CD4-positive, alpha-beta T cell treated with Interferon gamma for 1 hour (primary cell): ENCODE data around the gene WBP11.
A peak's percentile ranks its signal among the peaks of the same experiment; 100 is the strongest.

ENCODE experiments used
- DNase-seq: peaks from one replicate; pipeline ENCODE4 v3.0.0-alpha.2; 2020

Gene WBP11

DNA sequence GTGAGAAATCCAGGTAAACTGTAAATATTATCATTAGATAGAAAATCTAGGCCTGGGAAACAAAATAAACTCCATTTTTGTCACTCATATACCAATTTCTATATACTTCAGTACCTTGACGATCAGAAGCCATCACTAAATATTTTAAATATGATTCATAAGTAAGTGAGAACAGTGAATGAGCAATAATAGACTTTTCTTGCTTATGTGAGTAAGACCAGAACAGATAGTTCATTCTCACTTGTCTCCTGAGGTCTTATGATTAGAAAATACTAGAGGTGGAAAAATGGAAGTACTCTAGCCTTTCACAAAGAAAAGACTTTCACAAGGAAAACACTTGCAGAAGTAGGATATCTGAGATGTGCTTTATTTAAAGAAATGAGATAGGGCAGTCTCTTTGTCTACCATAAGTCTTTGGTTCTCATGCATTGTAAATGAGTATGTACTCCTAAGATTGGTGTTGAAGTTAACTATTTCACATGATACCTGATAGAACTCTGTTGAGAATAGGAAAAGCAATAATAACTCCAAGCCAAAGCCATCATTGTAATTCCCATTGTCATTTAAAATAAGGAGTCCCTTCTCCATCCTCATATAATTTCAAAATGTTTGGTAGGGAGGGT lies 20.8 kb upstream of the WBP11 start:
- no peak for DNase-seq

DNA sequence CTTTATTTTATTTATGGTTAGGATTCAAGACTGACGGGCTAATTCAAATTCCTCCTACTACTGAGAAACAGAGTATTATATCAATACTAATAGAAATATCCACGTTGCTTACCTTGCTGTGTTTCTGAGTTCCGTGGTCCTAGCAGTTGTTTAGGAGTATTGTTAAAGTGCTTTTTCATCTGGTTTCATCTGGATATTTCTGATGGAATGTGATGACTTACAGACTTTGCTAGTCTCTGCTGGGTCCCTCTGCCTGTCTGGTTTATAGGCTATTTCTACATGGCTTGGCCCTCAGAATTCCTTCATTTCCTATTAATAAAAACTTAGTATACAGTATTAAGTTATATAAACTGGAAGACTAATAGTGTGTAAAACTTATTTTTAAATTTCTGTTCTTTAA lies 10.7 kb upstream of the WBP11 start, which contains the start of gene SMCO3:
SMCO3 (minus strand) TSS at position 169 of the 400 bp plus-strand sequence. CDS start 7,502 bp downstream, outside the sequence.
- no peak for DNase-seq

DNA sequence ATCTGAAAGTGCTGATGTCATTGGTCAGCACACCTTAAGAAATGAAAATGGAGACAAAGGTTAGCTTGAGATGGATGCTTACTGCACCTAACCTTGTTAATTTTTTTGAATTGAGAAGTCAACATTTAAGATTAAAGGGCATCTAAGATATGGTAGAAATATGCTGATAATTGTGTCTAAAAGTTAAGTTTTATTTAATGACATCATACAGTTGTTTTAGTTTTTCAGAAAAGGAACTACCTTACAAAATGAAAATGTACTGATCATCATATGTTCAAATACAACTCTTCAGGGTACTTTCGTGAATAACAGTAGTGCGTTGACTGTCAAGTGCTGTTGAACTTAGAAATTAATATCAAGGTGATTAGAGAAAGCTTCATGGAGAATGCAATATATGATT lies 8.2 kb upstream of the WBP11 start:
- DNase-seq = no peak

DNA sequence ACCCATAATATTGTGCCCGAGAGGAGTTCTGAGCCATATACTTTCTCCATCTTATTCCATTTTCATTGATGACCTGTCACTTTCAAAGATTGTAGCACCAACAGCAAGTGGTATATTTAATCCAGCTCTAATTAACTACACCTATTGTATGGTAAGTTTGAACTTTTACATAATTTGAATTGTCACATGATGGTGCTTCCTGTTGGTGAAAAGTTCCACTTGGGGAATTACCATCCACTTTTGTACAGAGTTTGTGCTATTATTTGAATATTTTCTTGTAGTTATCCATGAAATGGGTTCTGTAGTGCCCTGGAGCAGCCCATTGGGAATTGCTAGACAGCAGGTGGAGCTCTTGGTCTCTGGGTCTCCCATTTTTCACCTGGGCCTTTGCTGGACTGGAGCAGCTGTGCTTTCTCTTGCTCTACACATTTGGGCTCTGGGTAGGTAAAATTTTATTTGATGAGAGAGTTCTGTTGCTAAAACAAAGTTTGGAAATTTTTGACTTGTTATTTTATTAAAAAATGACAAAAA lies 7.7 kb upstream of the WBP11 start:
- DNase-seq = no peak

DNA sequence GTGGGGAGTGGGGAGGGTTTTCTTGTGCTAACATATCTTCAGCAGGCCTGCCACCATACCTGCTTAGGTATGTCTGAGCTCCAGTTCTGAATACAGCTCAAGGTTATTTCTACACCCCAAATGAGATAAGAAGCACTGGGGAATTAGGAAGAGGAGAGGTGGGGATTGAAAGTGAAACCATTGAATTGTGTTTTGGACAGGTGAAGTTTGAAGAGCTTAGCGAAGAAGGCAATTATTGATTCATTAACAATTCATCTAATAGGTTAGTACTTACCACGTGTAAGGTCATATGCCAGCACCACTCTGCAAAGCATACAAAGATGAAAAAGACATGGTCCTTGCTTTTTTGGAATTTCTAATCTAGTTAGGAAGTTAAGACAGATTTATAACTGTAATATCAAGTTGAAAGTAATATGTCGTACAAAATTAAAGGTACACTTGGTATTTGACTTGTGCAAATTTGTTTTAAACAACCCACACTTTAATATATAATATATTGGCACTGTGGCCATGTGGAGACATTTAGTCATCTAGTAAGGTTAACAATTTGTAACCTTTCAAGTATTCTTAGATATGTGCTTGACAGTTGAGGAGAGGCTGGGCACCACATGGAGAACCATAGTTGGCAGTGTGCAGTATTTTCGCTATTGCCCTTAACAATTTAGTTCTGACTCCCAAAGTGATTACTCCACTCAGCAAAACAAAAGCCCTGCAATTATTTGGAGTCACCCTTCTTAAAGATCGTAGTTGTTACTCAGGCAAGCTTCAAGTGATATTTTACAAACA lies 7.1 kb upstream of the WBP11 start:
- DNase-seq = no peak

DNA sequence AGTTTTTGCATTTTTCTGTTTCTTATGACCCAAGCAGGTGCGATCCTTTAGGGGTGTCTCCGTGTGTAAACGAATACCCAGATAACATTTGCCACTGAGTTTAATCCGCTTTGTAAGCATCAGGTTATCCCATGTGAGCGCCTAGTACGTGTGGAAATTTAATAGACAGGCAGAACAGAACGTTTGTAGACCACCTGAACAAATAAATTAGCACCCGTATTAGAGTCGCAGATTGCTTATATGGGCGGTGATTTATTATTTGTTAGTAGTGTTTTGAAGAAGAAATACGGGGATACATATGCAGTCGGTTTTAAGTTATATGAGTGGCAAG lies 517 bp upstream of the WBP11 start:
- DNase-seq = no peak

DNA sequence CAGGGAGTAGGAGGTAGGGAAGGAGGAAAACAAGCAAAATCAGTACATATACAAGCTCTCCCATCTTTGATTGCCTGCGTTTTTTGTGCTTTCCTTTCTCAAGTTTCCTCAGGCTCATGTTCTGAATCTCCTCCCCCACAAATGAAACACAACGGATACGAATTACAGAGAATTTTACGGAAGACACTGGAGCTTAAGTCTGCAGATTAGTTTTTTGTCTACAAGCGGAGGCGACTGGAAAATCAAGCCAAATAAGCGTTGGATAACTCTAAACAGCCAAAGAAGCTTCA lies 612 bp downstream of the WBP11 start:
- no peak for DNase-seq

DNA sequence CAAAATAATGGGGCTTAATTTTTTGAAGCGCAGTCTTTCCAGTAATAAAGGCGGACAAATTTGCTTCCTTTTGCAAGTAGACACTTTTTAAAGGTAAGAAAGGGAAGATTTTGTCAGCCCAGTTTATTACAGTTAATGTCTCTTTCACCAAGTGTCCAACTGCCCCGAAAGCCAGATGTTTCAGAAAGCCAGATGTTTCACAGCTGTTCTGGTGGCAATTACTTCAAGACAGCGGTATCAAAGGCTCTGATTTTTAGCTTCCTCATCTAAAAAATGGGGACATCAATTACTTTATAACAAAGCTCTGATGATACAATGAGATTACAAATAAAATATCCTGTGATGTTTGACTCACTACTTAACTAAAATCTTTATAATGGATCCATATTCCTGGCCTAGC lies 1.0 kb downstream of the WBP11 start:
- no peak for DNase-seq

DNA sequence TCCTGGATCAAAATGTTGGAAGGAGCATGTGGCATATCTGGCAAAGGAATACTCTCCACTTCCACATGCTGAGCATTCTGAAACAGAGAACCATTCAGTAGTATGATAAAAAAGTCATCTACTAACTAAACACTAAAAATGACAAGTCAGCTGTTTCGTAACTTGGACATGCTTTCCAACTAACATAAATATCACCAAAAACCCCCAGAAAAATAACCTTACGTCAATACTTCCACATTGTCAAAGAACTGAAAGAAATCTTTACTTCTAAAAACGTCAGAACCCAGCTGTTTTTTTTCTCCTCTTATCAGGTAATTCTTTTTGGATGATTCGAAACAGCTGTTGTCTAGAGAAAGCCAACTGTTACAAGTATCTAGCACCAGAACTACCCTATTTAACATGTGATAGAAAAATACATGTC lies 8.2 kb downstream of the WBP11 start:
- no peak for DNase-seq

DNA sequence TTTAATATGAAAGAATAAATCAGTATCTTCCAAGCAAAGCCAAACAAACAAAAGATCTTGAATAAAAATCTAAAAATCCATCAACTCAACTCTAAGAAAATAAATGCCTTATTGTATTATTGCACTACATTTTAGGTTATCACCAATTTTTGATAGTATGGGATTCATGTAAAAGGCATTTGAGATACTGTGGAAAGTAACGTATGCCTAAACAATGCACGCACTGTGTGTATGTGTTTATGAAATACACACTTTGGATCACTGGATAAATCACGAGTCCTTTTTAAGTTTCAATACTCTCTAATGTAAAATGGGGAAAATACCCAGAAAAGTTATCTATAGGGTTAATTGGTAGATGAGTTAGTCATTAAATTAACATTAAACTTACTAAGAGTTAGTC lies 17.7 kb downstream of the WBP11 start:
- no peak for DNase-seq

DNA sequence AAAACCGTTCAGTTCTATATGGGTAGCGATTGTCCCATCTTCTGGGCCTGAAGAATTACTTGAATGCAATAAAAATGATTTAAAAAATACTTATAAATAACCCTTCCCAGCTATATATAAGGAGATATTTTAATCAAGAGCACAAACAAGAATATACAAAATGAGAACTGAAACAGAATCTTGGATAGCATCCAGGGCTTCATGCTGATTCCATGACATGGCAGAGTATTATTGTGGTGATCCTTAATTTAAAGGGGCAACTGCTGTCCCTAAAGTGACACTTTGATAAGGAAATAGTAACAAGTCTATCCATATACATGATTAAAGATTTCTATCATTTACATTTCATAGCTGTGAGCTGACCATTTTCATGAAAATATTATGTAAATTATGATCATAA lies 18.8 kb downstream of the WBP11 start:
- no peak for DNase-seq

DNA sequence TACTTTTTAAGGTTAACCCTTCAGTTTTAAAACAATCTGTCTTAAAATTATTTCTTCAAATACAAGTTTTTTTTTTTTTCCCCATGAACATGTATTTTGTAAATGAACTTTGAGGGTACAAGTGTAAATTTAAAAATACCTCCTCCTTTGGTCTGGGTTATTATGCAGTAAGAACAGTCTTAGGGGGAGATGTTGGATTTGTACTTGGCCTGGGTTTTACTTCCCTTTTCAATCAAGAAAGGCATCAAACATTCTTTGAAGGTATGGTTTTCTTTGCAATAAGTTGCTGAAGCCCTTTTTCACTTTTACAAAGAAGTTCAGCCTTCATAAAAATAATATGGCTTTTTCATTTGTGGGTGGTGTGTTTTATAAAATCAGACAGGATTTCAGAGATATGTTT lies 20.5 kb downstream of the WBP11 start:
- DNase-seq = no peak

DNA sequence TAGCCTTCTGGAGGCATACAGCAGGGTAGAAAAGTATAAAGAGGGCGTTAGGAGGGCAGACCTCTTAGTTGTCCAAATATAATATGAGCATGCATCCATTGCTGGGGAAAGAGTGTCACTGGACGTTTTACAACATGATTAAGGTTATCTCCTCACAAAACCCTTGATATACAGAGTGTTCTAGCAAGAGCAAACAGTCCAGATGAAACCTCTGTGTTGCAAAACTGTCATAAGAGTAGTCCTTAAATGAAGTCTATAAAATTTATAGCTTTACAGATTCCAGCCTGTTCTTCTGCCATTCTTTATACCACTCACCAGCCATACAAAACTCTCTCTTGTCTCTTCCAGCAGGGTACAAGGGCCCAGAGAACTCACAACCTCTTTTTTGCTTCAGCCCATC lies 21.7 kb downstream of the WBP11 start:
- DNase-seq = no peak

DNA sequence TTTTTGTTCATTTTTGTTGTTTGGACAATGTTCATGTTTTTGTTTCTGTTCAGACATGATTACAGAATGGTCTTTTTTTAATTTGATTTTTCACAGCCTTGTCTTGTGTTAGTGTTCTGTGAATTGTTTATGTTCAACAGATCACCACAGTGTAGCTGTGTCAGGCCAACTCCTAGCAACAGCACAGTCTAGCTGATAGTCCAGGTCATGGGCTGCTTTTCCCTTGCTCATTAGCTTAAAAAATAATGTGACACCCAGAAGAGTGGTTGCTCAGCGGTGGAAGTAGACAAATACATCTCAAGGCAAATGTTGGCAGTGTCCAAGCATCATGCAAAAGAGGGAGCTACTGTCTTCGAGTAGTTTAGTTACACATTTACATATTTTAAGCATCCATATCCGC lies 22.4 kb downstream of the WBP11 start:
- no peak for DNase-seq

DNA sequence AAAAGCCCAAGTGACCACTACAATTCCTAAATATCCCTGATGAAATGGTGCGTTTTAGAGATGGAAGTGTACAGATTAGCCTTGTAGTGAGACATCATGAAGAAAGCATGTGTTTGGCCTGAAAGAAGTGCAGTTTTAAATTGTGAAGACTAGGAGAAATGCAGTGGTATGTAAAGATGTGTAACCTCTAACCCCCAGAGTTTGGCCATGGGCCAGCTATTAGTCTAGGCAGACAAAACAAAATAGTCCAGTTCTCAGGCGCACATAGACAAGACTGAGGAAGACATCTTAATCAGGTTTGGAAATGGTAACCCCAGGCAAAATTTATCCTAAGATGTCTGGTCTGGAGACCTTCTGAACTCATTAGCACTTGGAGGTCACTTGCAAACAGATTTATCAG lies 23.4 kb downstream of the WBP11 start:
- DNase-seq = no peak

DNA sequence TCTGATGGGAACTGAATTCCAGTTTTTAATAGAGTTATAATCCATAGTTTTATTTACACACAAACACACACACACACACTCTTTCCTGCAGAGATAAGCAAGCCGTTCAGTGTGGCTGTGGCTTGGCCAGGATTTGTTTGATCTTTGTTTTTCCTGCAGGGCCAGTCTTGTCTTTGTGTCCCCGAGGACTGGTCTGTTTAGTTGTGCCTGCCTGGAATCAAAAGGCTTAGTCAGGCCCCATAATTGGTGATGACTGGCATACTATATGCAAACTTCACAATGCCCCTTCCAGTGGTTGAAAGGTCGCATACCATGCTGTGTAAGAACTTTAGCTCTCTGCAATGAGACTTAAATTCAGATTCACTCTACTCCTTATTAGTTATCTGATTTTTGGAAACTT lies 26.0 kb downstream of the WBP11 start:
- no peak for DNase-seq

DNA sequence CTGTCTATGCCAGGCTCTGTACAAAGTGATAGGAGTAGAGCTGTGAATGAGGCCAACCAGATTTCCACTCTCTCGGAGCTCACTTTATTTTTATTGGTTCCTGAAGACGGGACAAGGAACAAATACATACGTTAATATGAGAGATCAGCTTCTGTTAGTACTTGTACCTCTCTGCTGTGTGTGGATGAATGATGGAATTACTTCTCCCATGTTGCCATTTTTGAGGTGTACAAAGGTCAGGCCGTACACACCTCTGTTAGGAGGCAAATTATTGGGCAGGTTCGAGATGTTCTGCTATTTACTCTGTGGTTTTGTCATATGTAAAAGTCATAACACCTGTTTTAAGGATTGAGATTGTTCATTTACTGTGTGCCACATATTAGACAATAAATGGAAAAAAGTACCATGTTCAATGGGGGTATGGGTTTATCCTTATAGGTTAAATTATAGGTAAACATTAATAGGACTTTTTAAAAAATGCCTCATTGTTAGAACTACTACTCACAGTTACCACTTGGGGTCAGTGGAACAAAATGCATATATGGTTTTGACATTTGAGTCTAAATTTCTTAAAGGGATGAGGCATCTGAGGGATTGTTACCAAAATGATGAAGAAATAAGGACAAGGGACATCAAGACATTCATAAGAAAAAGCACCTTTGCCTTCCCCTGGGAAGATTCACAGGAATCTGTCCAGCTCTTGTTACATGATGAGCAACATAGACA lies 26.9 kb downstream of the WBP11 start:
- no peak for DNase-seq

DNA sequence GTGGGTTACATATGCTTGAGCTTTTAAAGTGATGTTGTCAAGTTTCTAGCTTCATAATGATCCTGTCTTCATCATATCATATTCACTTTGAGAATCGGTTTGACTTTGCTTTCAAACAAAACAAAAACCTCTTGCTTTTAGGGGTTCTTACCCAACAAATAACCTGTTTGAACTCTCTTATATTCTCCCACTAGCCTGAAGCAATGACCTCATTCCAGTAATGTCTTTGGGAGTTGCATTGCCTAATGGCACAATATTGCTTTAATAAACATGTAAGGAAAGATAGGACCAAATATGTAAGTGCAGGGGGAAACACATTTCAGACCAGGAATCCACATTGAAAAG lies 27.7 kb downstream of the WBP11 start:
- DNase-seq = no peak

DNA sequence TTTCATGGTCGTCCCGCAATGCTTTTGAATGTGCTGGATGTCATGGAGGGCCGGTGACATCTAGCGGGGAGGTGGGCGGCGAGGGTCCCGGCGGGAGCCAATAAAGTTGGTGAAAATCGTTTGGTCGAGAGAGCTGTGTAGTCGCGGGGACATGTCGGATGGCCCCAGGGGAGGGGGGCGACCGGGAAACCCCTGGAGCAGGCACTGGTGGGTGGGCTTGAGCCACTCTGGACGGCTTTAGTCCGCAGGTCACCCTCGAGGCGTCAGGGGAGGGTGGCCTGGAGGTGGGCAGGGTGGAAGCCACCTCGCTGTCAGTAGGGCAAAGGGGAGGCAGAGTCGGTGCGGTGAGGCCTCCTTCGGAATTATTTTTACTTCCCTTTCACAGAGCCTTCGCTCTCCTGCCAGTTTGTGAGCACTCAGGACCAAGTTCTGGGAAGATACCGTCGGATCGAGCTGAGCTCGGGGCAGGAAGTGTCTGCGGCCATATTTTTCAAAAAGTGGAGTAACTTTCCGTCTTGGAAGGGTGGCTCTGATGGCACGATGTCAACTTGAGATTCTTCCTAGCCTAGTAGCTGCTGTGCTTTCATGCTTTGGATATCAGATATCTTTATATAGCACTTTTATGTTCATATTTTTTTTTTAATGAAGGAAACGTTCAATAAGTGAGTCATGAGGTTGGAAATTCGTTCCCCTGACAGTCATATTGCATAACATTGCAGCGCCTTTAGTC lies 28.2 kb downstream of the WBP11 start:
- peak; percentile 16 for DNase-seq

DNA sequence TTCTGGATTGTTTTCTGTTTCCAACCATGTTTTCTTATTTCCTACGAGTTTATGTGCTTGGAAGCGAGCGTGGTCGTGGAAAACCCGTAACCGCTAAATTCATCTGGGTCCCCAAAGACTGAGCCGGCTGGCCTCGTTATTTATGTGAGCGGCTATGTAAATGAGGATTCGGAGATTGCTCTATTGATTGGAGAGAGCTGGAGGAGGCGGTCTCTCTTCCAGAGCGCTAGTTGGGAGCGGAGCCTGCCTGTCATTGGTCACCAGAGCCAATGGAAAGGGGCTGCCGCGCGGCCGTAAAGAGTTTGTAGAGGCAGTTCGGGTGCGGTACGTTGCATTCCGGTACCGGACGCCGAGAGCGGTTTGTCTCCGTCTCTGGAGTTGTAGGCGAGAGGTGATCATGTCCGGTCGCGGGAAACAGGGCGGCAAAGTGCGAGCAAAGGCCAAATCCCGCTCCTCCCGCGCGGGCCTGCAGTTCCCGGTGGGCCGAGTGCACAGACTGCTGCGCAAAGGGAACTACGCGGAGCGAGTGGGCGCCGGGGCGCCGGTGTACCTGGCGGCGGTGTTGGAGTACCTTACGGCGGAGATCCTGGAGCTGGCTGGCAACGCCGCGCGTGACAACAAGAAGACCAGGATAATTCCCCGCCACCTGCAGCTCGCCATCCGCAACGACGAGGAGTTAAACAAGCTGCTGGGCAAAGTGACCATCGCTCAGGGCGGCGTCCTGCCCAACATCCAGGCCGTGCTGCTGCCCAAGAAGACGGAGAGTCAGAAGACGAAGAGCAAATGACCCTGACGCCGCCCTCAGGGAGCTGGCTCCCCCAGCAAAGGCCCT lies 29.0 kb downstream of the WBP11 start:
- peak; percentile 93 for DNase-seq

DNA sequence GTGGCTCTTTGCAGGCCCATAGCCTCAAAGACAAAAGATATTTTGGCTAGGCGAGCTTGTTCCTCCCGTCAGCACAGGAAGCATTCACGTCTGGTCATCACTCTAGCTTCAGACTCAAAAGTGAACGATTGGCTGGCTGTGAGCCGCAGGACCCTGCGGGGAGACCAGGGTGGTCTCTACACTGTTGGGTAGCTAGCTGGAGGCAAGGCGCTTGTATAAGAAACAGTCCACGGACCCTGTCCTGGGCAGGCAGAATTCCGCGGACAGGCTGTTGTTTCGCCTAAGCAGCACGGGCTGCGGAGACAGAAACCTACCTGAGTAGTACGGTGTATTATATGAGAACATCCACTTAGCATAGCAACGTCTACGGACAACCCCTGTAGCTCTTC lies 29.6 kb downstream of the WBP11 start:
- no peak for DNase-seq

DNA sequence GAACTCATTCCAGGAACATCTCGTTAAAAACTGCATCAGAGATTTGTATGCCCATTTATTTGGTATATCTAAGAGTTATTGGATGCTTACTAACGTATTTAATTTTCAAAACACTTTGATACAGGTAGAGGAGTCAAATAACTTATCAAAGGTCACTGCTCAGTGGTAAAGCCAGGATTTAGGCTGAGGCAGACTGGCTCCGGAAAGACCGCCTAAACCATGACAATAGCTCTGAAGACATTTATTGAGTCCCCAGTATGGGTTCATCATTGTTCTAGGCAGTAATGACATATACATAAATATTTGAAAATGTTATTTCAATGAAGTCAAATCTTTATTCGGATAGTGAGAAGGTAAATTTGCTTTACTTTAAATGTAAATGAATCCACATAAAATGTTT lies 30.3 kb downstream of the WBP11 start:
- no peak for DNase-seq

DNA sequence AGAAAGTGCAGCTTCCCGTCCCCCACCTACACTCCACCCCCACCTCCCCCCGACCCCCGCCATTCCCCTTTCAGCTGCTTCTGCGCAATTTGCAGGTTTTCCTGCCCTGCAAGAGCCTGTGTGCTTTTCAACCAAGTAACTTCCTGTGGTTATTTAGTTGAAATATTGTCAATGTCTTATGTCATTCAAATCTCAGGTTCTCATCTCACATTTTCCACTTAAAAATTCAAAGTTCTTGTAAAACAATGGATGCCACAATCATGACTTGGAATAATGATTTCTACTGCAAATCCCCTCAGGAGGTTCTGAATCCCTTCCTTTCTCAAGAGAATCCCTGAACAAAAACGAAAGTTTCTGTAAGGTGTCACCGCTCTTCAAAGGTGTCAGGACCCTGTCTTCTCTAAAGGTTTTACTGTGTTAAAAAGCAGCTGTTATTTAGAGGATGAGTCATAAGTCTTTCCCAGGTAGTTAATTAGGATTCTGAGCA lies 31.6 kb downstream of the WBP11 start:
- peak; percentile 43 for DNase-seq
